ENCODE measurements around the gene HSH2D. TPM values are rescaled to one million over a fixed set of nuclear protein-coding genes. Genes with fewer than 3 reads are reported as not detected.

HSH2D gene
- total RNA-seq, 1 donor from 2014 or later, result 0.74 TPM

DNA sequence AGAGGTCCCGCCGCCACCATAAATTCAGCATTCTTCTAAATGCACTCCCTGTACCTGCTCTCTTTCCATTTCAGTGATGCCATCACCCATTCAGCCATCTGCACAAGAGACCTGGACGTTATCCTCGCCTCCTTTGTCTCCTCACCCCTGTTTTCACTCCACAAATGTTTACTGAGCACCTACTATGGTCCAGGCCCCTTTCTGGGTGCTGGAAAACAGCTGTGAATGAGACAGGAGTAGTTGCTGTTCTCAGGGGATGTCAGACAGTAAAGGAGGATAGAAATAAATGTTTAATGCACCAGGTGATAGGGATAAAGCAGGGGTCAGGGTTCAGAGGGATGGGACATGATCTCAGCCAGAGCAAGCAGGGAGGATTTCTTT lies 57.5 kb downstream of the HSH2D start:
- Histone ChIP-seq H3K36me3 (peaks cover 0 to 32% of the 10 kb centered on the region in 2 donors), H3K27me3 (no peaks in the 10 kb centered on the region), H3K4me1 (peaks cover 42% of the 10 kb centered on the region), H3K9me3 (no peaks in the 10 kb centered on the region), H3K4me3 (no peak overlapping the region), H3K27ac (no peak overlapping the region)
- intact Hi-C loops (cut with DNase I), result no loop called here
- no peak for DNase-seq (ENCODE audit: extremely low spot score in 2 of 2)
- TF ChIP-seq, protein P1, sequence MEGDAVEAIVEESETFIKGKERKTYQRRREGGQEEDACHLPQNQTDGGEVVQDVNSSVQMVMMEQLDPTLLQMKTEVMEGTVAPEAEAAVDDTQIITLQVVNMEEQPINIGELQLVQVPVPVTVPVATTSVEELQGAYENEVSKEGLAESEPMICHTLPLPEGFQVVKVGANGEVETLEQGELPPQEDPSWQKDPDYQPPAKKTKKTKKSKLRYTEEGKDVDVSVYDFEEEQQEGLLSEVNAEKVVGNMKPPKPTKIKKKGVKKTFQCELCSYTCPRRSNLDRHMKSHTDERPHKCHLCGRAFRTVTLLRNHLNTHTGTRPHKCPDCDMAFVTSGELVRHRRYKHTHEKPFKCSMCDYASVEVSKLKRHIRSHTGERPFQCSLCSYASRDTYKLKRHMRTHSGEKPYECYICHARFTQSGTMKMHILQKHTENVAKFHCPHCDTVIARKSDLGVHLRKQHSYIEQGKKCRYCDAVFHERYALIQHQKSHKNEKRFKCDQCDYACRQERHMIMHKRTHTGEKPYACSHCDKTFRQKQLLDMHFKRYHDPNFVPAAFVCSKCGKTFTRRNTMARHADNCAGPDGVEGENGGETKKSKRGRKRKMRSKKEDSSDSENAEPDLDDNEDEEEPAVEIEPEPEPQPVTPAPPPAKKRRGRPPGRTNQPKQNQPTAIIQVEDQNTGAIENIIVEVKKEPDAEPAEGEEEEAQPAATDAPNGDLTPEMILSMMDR (IDR thresholded peaks at IDR 0.05), result no peak
- no peak for TF ChIP-seq POLR2A (IDR thresholded peaks at IDR 0.05)
- TF ChIP-seq POLR2AphosphoS5 (IDR thresholded peaks at IDR 0.05; ENCODE audit: insufficient read depth in 1 of 2, low read depth in 1 of 2), result no peak

- Histone ChIP-seq H3K4me3 (no peak overlapping the region), H3K9me3 (no peaks in the 10 kb centered on the region), H3K4me1 (peaks cover 35% of the 10 kb centered on the region), H3K27ac (no peak overlapping the region), H3K27me3 (no peaks in the 10 kb centered on the region), H3K36me3 (peaks cover 0 to 32% of the 10 kb centered on the region in 2 donors)
- DNase-seq (ENCODE audit: extremely low spot score in 2 of 2), result no peak
- intact Hi-C loops (cut with DNase I), result no loop called here
- TF ChIP-seq POLR2AphosphoS5 (IDR thresholded peaks at IDR 0.05; ENCODE audit: insufficient read depth in 1 of 2, low read depth in 1 of 2) (no peak), POLR2A (IDR thresholded peaks at IDR 0.05) (no peak)
- TF ChIP-seq, protein P1 (IDR thresholded peaks at IDR 0.05), result no peak
Measured at GRCh38 chr19:16202320-16203255, 59.1 kb downstream of the HSH2D start.

- Histone ChIP-seq H3K4me1 (peaks cover 30% of the 10 kb centered on the region), H3K27ac (no peak overlapping the region), H3K4me3 (no peak overlapping the region), H3K36me3 (peaks cover 0 to 40% of the 10 kb centered on the region in 2 donors), H3K9me3 (no peaks in the 10 kb centered on the region), H3K27me3 (no peaks in the 10 kb centered on the region)
- TF ChIP-seq, protein P1 (IDR thresholded peaks at IDR 0.05), result no peak
- TF ChIP-seq POLR2AphosphoS5 (IDR thresholded peaks at IDR 0.05; ENCODE audit: insufficient read depth in 1 of 2, low read depth in 1 of 2) (no peak), POLR2A (IDR thresholded peaks at IDR 0.05) (no peak)
- DNase-seq (ENCODE audit: extremely low spot score in 2 of 2), result no peak
- intact Hi-C loops (cut with DNase I), result no loop called here
Measured at GRCh38 chr19:16203256-16204004, 59.9 kb downstream of the HSH2D start.

DNA sequence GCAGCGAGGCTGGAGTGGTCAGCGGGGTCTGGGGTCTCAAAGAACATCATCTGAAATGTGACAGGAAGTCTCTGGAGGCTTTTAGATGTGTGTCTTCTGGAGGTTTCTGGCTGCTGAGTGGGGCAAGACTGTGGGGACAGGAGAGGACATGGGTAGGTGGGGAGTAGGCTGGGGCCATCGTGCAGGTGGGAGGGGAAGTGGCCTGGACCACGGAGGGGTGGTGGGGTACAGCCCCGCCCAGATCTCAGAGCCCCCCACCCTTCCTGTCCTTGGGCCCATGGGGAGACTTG lies 60.5 kb downstream of the HSH2D start:
- TF ChIP-seq POLR2A (IDR thresholded peaks at IDR 0.05), result no peak
- no peak for TF ChIP-seq POLR2AphosphoS5 (IDR thresholded peaks at IDR 0.05; ENCODE audit: insufficient read depth in 1 of 2, low read depth in 1 of 2)
- TF ChIP-seq, protein P1 (IDR thresholded peaks at IDR 0.05), result no peak
- intact Hi-C loops (cut with DNase I), result no loop called here
- Histone ChIP-seq H3K36me3 (peaks cover 0 to 45% of the 10 kb centered on the region in 2 donors), H3K9me3 (no peaks in the 10 kb centered on the region), H3K27me3 (no peaks in the 10 kb centered on the region), H3K4me1 (peaks cover 25% of the 10 kb centered on the region), H3K4me3 (no peak overlapping the region), H3K27ac (no peak overlapping the region)
- no peak for DNase-seq (ENCODE audit: extremely low spot score in 2 of 2)
